Activated T-cell treated with anti-CD3 and anti-CD28 coated beads, Interleukin-2, amount 50 U/mL, for 72 hours (primary cell): Measurements from ENCODE around the gene CARD11. TPM values are rescaled to one million over a fixed set of nuclear protein-coding genes. Genes with fewer than 3 reads are reported as not detected.

Source experiments
- ATAC-seq, 2 donors: fragments of 150-1000 bp; cut with Tn5 transposase; replicated peaks in 1 of 2; 2 replicates each; pipeline ENCODE4 v1.10.0; 2021; ENCODE audit warnings: moderate library complexity in 2 of 2, mild to moderate bottlenecking in 1 of 2
- DNase-seq, 2 donors: peaks; one replicate each; pipeline ENCODE4 v3.0.0; 2021 to 2022; ENCODE audit warnings: mixed read lengths in 1 of 2
- H3K27ac Mint-ChIP-seq: one replicate; pipeline ENCODE4 v1.8.0; 2022; ENCODE audit warnings: mild to moderate bottlenecking, moderate library complexity, mixed read lengths
- H3K27me3 Mint-ChIP-seq: one replicate; pipeline ENCODE4 v1.8.0; 2022; ENCODE audit warnings: low read depth, mixed read lengths
- H3K36me3 Mint-ChIP-seq, 2 donors: one replicate each; pipeline ENCODE4 v1.8.0; 2022; ENCODE audit warnings: mixed read lengths in 2 of 2, mild to moderate bottlenecking in 1 of 2; ENCODE audit not compliant: insufficient read depth in 2 of 2
- H3K4me1 Mint-ChIP-seq: one replicate; pipeline ENCODE4 v1.8.0; 2022; ENCODE audit warnings: low read depth, mixed read lengths
- H3K4me3 Mint-ChIP-seq, 2 donors: one replicate each; pipeline ENCODE4 v1.8.0; 2022; ENCODE audit warnings: mild to moderate bottlenecking in 2 of 2, mixed read lengths in 2 of 2, moderate library complexity in 2 of 2
- H3K9me3 Mint-ChIP-seq, 2 donors: one replicate each; pipeline ENCODE4 v1.8.0; 2022; ENCODE audit warnings: mixed read lengths in 2 of 2
- total RNA-seq, 2 donors: library from RNA; stranded (reverse); gene quantifications; one replicate each; pipeline ENCODE4 v1.2.3, GENCODE V29; 2022

Gene CARD11
- total RNA-seq, 2 donors from 2014 or later = 101 to 114 TPM

- no peaks in the 10 kb centered on the region for H3K9me3 Mint-ChIP-seq
- DNase-seq = no peak
- peaks cover 21% of the 10 kb centered on the region for H3K4me1 Mint-ChIP-seq
- no peak overlapping the region for H3K4me3 Mint-ChIP-seq
- peaks cover 15 to 23% of the 10 kb centered on the region in 2 donors for H3K36me3 Mint-ChIP-seq
- no peaks in the 10 kb centered on the region for H3K27me3 Mint-ChIP-seq
- no peak for ATAC-seq
- no peak overlapping the region for H3K27ac Mint-ChIP-seq
These were observed 107.4 kb downstream of the CARD11 start for GRCh38 chr7:2936301-2936700.

DNA sequence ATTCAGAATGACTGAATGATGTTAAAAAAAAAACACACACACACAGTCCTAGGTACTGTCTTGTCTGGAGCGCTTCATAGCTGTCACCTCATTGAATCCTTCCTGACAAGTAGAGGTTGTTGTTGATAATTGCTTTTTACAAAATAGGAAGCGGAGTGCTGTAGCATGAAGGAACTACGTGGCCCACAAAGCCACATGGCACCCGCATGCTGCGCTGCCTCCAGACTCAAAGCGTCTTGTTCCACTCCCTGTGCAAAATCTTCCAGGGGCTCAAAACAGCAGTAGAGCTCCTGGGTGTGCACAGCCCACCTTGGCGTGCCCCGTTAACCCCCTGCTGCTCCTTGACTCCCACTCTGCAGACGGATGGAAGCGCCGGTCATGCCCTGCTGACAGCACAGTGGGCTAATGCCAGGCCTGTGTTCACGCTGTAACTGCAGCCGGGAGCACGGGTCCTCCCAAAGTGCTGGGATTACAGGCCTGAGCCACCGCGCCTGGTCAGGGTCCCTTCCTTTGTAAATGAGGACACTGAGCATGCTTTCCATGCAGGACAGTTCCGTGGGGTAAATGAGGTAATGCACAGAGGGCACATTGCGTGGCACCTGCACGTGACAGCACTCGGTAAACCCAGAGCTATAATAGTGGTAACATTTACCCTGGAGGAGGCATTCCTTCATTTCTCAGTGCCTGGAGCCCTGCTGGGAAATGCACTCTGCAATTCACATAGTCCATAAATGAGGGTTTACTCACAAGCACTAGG, 108.5 kb downstream of the CARD11 start:
- ATAC-seq (no peak), DNase-seq (no peak)
- peaks cover 21% of the 10 kb centered on the region for H3K4me1 Mint-ChIP-seq
- H3K36me3 Mint-ChIP-seq = peaks cover 13 to 21% of the 10 kb centered on the region in 2 donors
- no peaks in the 10 kb centered on the region for H3K9me3 Mint-ChIP-seq
- no peaks in the 10 kb centered on the region for H3K27me3 Mint-ChIP-seq
- no peak overlapping the region for H3K4me3 Mint-ChIP-seq
- H3K27ac Mint-ChIP-seq = peak overlapping the region; percentile 51

DNA sequence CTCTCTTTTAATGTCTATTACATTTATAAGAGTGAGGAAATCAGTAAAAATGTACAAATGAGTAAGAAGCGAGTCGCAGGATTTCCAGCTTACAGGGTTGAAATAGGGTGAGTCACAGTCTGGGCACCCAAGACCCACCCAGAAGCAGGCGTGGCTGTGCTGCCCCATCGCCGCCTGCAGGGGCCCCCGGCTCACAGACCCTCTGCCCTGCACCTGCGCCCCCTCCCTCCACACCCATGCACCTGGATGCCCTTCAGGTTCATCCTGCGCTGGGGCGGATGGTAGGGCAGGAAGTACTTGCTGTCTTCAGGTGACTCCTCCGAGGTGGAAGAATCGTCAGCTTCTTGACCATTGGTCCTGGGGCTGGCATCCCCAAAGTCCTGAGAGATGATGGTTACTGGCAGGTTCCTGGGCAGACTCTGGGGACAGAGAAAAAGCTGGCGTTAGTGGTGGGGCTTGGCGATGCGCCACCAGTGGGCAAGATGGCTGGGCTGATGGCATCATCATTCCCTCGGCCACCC, 109.4 kb downstream of the CARD11 start:
- Mint-ChIP-seq H3K4me1 (peaks cover 16% of the 10 kb centered on the region), H3K36me3 (peaks cover 9 to 21% of the 10 kb centered on the region in 2 donors)

GRCh38 chr7:2932402-2933251, 111.0 kb downstream of the CARD11 start:
- Mint-ChIP-seq H3K27ac (no peak overlapping the region), H3K36me3 (peaks cover 11 to 19% of the 10 kb centered on the region in 2 donors), H3K27me3 (no peaks in the 10 kb centered on the region), H3K4me1 (peaks cover 16% of the 10 kb centered on the region), H3K4me3 (no peak overlapping the region), H3K9me3 (no peaks in the 10 kb centered on the region)
- ATAC-seq (no peak), DNase-seq (no peak)

More for the DNA sequence above, 109.4 kb downstream of the CARD11 start:
- peak; percentile 28 to 49 for DNase-seq
- H3K4me3 Mint-ChIP-seq = peak overlapping the region; percentile 61 to 67
- no peaks in the 10 kb centered on the region for H3K27me3 Mint-ChIP-seq
- H3K9me3 Mint-ChIP-seq = no peaks in the 10 kb centered on the region
- ATAC-seq = peak; percentile 79 to 80
- H3K27ac Mint-ChIP-seq = peak overlapping the region; percentile 99

GRCh38 chr7:2931034-2931415, 112.6 kb downstream of the CARD11 start:
- ATAC-seq = no peak
- Mint-ChIP-seq H3K27me3 (no peaks in the 10 kb centered on the region), H3K9me3 (no peaks in the 10 kb centered on the region), H3K36me3 (peaks cover 11 to 18% of the 10 kb centered on the region in 2 donors), H3K4me3 (no peak overlapping the region), H3K27ac (peak overlapping the region; percentile 31), H3K4me1 (peaks cover 16% of the 10 kb centered on the region)
- no peak for DNase-seq

DNA sequence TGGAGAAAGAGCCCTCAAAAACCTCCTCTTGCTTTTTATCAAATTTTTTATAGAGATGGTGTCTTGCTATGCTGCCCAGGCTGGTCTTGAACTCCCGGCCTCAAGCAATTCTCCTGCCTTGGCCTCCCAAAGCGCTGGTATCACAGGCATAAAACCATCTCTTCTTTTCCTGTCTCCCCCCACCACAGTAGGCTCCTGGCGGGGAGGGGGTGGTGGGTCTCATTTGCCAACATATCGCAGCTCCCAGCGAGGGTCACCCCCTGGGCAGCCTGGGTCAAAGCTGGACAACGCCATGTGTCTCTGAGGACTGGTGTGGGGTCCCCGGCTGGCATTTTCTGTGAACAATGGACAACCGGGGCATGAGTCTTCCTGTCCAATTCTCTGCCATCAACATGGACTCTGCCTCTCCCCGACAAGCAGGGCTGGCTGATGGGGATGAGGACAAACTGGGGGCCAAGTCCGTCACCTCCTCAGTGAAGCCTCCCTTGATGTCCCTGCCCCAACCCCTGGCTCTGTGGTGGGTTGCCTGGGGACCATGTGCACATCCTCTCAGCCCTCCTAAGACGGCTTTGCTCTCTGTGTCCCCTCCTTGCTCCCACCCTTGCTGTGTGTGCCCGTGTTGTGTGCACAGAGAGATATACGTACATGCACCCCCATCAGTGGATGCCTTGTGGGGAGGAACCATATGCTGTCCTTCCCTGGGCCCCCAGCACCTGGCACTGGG, 113.2 kb downstream of the CARD11 start:
- Mint-ChIP-seq H3K4me3 (no peak overlapping the region), H3K27ac (peak overlapping the region; percentile 38), H3K4me1 (peaks cover 16% of the 10 kb centered on the region), H3K9me3 (no peaks in the 10 kb centered on the region), H3K27me3 (no peaks in the 10 kb centered on the region), H3K36me3 (peaks cover 11 to 19% of the 10 kb centered on the region in 2 donors)
- ATAC-seq (no peak), DNase-seq (no peak)

- DNase-seq = no peak
- no peak for ATAC-seq
- Mint-ChIP-seq H3K27me3 (no peaks in the 10 kb centered on the region), H3K36me3 (peaks cover 11 to 19% of the 10 kb centered on the region in 2 donors), H3K9me3 (no peaks in the 10 kb centered on the region), H3K4me3 (no peak overlapping the region), H3K4me1 (peaks cover 12% of the 10 kb centered on the region), H3K27ac (no peak overlapping the region)
These were observed 114.1 kb downstream of the CARD11 start for GRCh38 chr7:2929321-2930201.

- no peak overlapping the region for H3K27ac Mint-ChIP-seq
- H3K9me3 Mint-ChIP-seq = no peaks in the 10 kb centered on the region
- peaks cover 4% of the 10 kb centered on the region for H3K4me1 Mint-ChIP-seq
- H3K4me3 Mint-ChIP-seq = no peak overlapping the region
- no peaks in the 10 kb centered on the region for H3K27me3 Mint-ChIP-seq
- no peak for DNase-seq
- peaks cover 9 to 16% of the 10 kb centered on the region in 2 donors for H3K36me3 Mint-ChIP-seq
- ATAC-seq = no peak
These were observed 114.9 kb downstream of the CARD11 start for GRCh38 chr7:2928613-2929311.

DNA sequence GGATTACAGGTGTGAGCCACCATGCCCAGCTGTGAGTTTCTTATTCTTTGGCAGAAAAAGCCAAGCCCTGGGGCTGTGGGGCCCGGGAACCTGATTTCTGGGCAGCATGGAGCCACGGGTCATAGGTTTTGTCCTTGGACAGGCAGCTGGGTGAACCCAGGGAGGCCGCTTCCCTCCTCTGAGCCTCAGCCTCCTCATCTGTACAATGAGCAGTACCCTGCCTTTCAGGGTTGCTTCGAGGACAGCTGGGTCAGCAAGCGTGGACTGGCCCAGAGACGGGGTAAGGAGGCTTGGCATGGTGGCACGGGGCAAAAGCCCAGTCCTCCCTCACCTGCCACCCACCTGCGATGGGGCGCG, 115.4 kb downstream of the CARD11 start:
- Mint-ChIP-seq H3K4me1 (no peaks in the 10 kb centered on the region), H3K27ac (no peak overlapping the region), H3K9me3 (no peaks in the 10 kb centered on the region), H3K27me3 (no peaks in the 10 kb centered on the region), H3K36me3 (peaks cover 6 to 13% of the 10 kb centered on the region in 2 donors), H3K4me3 (no peak overlapping the region)
- DNase-seq = no peak
- no peak for ATAC-seq

DNA sequence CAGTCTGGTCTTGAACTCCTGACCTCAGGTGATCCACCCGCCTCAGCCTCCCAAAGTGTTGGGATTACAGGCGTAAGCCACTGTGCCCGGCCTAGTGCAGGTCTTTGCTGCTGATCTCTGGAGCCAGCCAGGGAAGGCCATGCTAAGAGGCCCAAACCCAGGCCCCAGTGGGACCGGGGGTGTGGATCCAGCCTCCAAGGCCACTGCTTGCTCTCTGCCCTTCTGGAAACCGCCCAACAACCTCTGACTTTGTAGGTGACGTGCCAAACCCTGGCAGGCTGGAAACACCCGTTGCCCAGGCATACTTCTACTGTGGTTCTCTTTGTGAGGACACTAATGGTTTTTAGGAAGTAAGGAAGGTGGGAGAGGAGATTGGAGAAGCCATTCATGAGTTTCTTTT, 116.1 kb downstream of the CARD11 start:
- no peak for DNase-seq

GRCh38 chr7:2926896-2927405, 116.7 kb downstream of the CARD11 start:
- Mint-ChIP-seq H3K9me3 (no peaks in the 10 kb centered on the region), H3K27ac (no peak overlapping the region), H3K36me3 (peaks cover 4 to 11% of the 10 kb centered on the region in 2 donors), H3K4me1 (no peaks in the 10 kb centered on the region), H3K27me3 (no peaks in the 10 kb centered on the region), H3K4me3 (no peak overlapping the region)
- no peak for DNase-seq
- no peak for ATAC-seq

More for the DNA sequence above, 116.1 kb downstream of the CARD11 start:
- Mint-ChIP-seq H3K4me3 (no peak overlapping the region), H3K9me3 (no peaks in the 10 kb centered on the region), H3K4me1 (no peaks in the 10 kb centered on the region), H3K27ac (no peak overlapping the region), H3K27me3 (no peaks in the 10 kb centered on the region), H3K36me3 (peaks cover 6 to 14% of the 10 kb centered on the region in 2 donors)
- no peak for ATAC-seq
